ENCODE results near the gene DLG2.

DNA sequence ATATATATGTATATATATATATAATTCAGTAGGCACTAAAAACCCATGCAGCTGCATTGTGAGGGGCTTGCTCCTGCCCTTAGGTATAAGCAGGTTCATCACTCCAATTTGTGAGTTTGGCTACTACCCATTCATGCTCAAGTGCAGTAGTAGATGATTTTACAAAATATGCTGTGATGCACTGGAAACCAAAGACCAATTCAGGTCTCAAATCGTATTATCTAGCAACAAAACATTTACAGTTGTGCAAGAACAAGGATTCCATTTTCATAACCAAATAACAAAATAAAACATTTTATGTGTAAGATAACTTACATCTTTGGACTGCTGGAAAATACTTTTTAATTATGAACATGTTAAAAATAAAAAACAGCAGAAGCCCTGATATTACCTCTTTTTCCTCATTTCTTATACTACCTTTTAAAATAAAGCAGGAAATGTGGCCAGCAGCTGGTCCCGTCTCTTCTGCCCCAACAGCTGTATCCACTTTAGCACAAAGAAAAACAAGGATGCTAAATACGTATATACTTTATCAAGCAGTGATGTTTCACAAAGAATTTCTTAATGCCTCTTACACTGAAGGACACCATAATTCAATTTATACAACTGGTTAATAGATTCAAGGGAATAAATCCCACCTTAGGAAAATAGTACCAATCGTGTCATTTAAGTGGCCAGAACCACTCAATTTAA lies 35.0 kb upstream of the DLG2 start:
- TF ChIP-seq POLR2A (IDR thresholded peaks at IDR 0.05) = no peak
- TF ChIP-seq, protein P1, sequence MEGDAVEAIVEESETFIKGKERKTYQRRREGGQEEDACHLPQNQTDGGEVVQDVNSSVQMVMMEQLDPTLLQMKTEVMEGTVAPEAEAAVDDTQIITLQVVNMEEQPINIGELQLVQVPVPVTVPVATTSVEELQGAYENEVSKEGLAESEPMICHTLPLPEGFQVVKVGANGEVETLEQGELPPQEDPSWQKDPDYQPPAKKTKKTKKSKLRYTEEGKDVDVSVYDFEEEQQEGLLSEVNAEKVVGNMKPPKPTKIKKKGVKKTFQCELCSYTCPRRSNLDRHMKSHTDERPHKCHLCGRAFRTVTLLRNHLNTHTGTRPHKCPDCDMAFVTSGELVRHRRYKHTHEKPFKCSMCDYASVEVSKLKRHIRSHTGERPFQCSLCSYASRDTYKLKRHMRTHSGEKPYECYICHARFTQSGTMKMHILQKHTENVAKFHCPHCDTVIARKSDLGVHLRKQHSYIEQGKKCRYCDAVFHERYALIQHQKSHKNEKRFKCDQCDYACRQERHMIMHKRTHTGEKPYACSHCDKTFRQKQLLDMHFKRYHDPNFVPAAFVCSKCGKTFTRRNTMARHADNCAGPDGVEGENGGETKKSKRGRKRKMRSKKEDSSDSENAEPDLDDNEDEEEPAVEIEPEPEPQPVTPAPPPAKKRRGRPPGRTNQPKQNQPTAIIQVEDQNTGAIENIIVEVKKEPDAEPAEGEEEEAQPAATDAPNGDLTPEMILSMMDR (IDR thresholded peaks at IDR 0.05) = no peak

Measured in uterus (tissue), 2 donors.